Measurements from ENCODE around the gene MYDGF.

The MYDGF gene

DNA sequence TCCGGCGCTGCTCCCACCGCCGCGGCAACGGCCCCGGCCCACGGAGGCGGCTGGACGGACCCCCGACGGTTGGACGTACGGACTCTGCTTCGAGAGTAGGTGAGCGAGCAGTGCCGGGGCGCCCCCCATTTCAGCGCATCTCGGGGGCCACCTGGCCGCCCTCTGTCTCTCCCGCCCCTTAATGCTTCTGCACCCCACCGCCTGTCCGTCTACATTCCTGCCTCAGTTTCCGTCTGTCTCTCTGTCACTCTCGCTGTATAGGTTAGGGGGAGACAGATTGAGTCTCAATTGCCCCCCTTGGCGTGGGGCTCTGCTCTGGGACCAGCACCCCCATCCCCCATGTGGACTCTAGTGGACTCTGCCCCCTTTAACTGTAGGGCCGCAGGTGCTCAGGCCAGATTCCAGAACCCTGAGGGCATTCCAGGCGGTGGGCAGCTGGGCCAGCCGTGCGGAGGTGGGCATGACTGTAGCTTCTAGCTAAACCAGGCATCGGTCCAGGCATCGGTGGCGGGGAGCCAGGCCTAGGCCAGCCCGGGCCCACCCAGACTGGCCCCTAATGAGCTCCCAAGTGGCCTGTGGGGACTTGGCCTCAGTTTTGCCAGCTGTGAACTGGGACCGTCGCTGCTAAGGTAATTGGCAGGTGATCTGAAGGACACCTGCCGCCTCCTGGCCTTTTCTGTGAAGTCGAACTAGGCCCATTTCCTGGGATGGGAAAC is 30.5 kb downstream of the MYDGF start:
- TF ChIP-seq, protein P1, sequence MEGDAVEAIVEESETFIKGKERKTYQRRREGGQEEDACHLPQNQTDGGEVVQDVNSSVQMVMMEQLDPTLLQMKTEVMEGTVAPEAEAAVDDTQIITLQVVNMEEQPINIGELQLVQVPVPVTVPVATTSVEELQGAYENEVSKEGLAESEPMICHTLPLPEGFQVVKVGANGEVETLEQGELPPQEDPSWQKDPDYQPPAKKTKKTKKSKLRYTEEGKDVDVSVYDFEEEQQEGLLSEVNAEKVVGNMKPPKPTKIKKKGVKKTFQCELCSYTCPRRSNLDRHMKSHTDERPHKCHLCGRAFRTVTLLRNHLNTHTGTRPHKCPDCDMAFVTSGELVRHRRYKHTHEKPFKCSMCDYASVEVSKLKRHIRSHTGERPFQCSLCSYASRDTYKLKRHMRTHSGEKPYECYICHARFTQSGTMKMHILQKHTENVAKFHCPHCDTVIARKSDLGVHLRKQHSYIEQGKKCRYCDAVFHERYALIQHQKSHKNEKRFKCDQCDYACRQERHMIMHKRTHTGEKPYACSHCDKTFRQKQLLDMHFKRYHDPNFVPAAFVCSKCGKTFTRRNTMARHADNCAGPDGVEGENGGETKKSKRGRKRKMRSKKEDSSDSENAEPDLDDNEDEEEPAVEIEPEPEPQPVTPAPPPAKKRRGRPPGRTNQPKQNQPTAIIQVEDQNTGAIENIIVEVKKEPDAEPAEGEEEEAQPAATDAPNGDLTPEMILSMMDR (IDR thresholded peaks at IDR 0.05; ENCODE audit: borderline replicate concordance, control extremely low read depth, extremely low read depth, insufficient read depth, missing control alignments): no peak
- no peak for DNase-seq (ENCODE audit: low spot score)
- in situ Hi-C loops (cut with MboI; ENCODE audit: low sequenced_read_pairs, unreplicated experiment): loop anchor here (10.0 kb wide), 1 partner anchor 65 kb away; no protein-coding TSS in a partner anchor

DNA sequence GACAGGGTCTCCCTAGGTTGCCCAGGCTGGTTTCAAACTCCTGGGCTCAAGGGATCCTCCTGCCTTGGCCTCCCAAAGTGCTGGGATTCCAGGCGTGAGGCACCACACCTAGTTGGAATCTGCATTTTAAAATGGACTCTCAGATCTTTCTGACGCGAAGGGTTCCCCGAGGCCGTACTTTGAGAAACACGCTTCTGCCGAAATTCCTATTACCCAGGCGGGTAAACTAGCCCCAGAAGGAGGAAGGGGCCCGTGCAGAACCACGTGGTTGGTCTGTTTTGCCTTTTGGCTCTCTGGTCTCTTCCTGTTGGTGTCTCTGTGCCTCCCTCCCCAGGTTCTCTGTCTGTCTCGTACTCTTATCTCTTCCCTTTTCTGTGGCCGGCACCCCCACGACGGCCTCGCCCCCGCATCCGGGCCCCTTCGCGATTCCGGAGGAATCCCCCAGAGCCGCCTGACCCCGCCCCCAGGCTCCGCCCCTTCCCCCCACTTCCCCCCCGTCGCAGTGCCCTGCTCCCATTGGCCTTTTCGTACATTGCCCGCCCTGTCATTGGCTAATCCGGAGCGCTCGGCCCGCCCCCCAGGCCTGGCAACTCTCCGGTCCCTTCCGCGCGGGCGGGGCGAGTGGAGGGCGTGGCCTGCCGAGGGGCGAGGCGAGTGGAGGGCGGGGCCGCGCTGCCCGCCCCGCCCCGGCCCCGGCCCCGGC is 31.2 kb downstream of the MYDGF start, which contains the start of gene TNFAIP8L1:
TSS of gene TNFAIP8L1 (plus strand) at position 689 of the 703 bp plus-strand sequence. CDS start 12,354 bp downstream, outside the sequence.
- TF ChIP-seq, protein P1 (IDR thresholded peaks at IDR 0.05; ENCODE audit: borderline replicate concordance, control extremely low read depth, extremely low read depth, insufficient read depth, missing control alignments): no peak
- in situ Hi-C loops (cut with MboI; ENCODE audit: low sequenced_read_pairs, unreplicated experiment): loop anchor here (10.0 kb wide), 1 partner anchor 64 kb away; no protein-coding TSS in a partner anchor
- peak; percentile 100 for DNase-seq (ENCODE audit: low spot score)

DNA sequence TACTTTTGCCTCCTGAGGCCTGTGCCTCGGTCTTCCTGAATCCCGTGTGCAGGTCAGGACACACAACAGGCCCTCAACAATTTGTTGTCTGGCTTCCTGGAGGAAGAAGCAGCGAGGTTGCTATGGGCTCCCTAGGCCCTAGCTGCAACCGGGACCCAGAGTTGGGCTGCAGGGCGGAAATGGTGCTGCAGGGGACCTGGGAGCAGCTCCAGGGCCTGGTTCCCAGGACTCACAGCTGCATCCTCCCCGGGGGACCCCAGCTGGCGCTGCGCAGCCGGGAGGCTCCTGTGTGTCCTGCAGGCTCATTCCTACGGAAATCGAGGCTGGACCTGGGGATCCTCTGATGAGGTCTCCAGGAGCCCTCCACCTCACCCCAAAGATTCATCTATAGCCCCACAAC is 31.8 kb downstream of the MYDGF start:
- TF ChIP-seq, protein P1 (IDR thresholded peaks at IDR 0.05; ENCODE audit: borderline replicate concordance, control extremely low read depth, extremely low read depth, insufficient read depth, missing control alignments): no peak
- no peak for DNase-seq (ENCODE audit: low spot score)

DNA sequence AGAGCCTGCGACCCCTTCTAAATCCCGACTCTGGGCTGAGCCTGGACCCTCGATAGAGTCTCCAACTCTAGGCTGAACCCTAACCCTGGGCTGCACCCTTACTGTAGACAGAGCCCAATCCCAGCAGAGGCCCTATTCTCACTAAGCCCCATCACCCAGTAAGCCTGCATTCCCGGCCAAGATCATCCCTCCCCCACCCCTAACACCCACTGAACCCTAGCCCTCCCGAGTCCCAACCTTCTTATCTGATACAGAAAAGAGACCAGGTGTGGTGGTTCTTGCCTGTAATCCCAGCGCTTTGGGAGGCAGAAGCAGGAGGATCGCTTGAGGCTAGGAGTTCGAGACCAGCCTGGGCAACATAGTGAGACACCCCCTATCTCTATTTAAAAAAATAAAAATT is 33.4 kb downstream of the MYDGF start:
- in situ Hi-C loops (cut with MboI; ENCODE audit: low sequenced_read_pairs, unreplicated experiment): loop anchor here (10.0 kb wide), 1 partner anchor 62 kb away; no protein-coding TSS in a partner anchor
- no peak for DNase-seq (ENCODE audit: low spot score)
- TF ChIP-seq, protein P1 (IDR thresholded peaks at IDR 0.05; ENCODE audit: borderline replicate concordance, control extremely low read depth, extremely low read depth, insufficient read depth, missing control alignments): no peak

More for the DNA sequence above, 31.8 kb downstream of the MYDGF start:
- in situ Hi-C loops (cut with MboI; ENCODE audit: low sequenced_read_pairs, unreplicated experiment): loop anchor here (10.0 kb wide), 1 partner anchor 64 kb away; no protein-coding TSS in a partner anchor

DNA sequence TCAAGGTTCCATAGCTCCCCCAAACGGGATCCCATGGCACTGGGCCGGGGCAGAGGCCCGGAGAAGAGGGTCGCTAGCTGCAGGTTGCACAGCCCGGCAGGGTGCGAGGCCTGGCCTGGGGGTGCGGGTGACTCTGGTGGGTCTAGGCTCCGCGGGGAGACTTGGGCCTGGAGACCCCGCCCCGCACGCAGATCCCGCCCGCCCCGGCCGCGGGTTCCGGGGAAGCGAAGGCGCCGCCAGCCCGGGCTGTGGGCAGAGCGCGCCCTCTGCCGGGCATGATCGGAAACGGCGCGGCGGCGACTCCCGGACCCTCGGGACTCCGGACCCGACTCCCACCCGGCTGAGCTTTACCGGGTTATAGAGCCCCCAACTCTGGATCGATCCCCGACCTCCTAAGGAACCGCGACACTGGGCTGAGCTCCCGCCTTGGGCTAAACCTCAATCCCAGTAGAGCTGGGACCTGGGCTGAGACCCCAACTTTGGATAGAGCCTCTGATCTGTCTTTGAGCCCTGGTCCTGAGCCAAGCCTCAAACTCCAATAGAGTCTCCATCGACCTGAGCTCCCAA is 33.9 kb downstream of the MYDGF start:
- in situ Hi-C loops (cut with MboI; ENCODE audit: low sequenced_read_pairs, unreplicated experiment): loop anchor here (10.0 kb wide), 1 partner anchor 61 kb away; no protein-coding TSS in a partner anchor
- TF ChIP-seq, protein P1 (IDR thresholded peaks at IDR 0.05; ENCODE audit: borderline replicate concordance, control extremely low read depth, extremely low read depth, insufficient read depth, missing control alignments): peak; percentile 91
- peak; percentile 88 for DNase-seq (ENCODE audit: low spot score)

DNA sequence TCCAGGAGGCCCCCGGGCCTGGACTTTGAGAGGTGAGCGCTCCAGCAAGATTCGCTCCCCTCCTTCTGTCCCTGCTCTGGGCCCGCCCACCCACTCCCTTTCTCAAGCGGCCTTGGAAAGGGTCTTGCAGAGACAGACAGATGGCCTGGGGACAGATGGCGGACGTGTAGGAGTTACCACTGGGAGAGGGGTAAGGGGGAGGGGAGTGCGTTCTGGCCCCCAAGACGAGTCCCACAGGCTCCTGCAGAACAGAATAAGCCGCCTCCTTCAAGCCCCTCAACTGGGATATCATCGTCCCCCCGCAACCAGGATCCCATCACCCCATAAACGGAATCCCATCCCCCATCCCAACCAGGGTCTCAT is 34.4 kb downstream of the MYDGF start:
- in situ Hi-C loops (cut with MboI; ENCODE audit: low sequenced_read_pairs, unreplicated experiment): loop anchor here (10.0 kb wide), 1 partner anchor 61 kb away; no protein-coding TSS in a partner anchor
- no peak for DNase-seq (ENCODE audit: low spot score)
- TF ChIP-seq, protein P1 (IDR thresholded peaks at IDR 0.05; ENCODE audit: borderline replicate concordance, control extremely low read depth, extremely low read depth, insufficient read depth, missing control alignments): no peak

Measured in GM13976 (cell line).